ENCODE results near the gene RELCH.
A peak's percentile ranks its signal among the peaks of the same experiment; 100 is the strongest.

The RELCH gene

GRCh38 chr18:62287781-62288664 lies 101.0 kb downstream of the RELCH start:
- Histone ChIP-seq H3K36me3 (ENCODE audit: control insufficient read depth, insufficient read depth, low read length) (peaks cover 44% of the 10 kb centered on the region), H3K4me1 (ENCODE audit: control insufficient read depth, insufficient read depth, low read length) (no peaks in the 10 kb centered on the region), H3K27me3 (ENCODE audit: control insufficient read depth, insufficient read depth, low read length) (no peaks in the 10 kb centered on the region), H3K27ac (ENCODE audit: low read depth, low read length) (no peak overlapping the region), H3K4me3 (ENCODE audit: low read depth, low read length) (no peak overlapping the region), H3K9ac (ENCODE audit: low read depth, low read length) (no peak overlapping the region), H3K9me3 (ENCODE audit: control insufficient read depth, insufficient read depth, low read length) (no peaks in the 10 kb centered on the region)

- Histone ChIP-seq H3K9ac (ENCODE audit: low read depth, low read length) (no peak overlapping the region), H3K27ac (ENCODE audit: low read depth, low read length) (no peak overlapping the region), H3K9me3 (ENCODE audit: control insufficient read depth, insufficient read depth, low read length) (no peaks in the 10 kb centered on the region), H3K4me3 (ENCODE audit: low read depth, low read length) (no peak overlapping the region), H3K36me3 (ENCODE audit: control insufficient read depth, insufficient read depth, low read length) (peaks cover 43% of the 10 kb centered on the region), H3K27me3 (ENCODE audit: control insufficient read depth, insufficient read depth, low read length) (no peaks in the 10 kb centered on the region), H3K4me1 (ENCODE audit: control insufficient read depth, insufficient read depth, low read length) (no peaks in the 10 kb centered on the region)
These were observed 101.6 kb downstream of the RELCH start for GRCh38 chr18:62288665-62289008.

GRCh38 chr18:62289047-62289446 lies 102.0 kb downstream of the RELCH start:
- no peak overlapping the region for H3K27ac ChIP-seq (ENCODE audit: low read depth, low read length)

GRCh38 chr18:62294073-62294472 lies 107.0 kb downstream of the RELCH start:
- Histone ChIP-seq H3K4me1 (ENCODE audit: control insufficient read depth, insufficient read depth, low read length) (no peaks in the 10 kb centered on the region), H3K27me3 (ENCODE audit: control insufficient read depth, insufficient read depth, low read length) (no peaks in the 10 kb centered on the region), H3K36me3 (ENCODE audit: control insufficient read depth, insufficient read depth, low read length) (peaks cover 30% of the 10 kb centered on the region), H3K9ac (ENCODE audit: low read depth, low read length) (no peak overlapping the region), H3K27ac (ENCODE audit: low read depth, low read length) (no peak overlapping the region), H3K9me3 (ENCODE audit: control insufficient read depth, insufficient read depth, low read length) (no peaks in the 10 kb centered on the region), H3K4me3 (ENCODE audit: low read depth, low read length) (no peak overlapping the region)

More at GRCh38 chr18:62289047-62289446, 102.0 kb downstream of the RELCH start:
- H3K4me3 ChIP-seq (ENCODE audit: low read depth, low read length) = no peak overlapping the region
- no peaks in the 10 kb centered on the region for H3K4me1 ChIP-seq (ENCODE audit: control insufficient read depth, insufficient read depth, low read length)
- peaks cover 42% of the 10 kb centered on the region for H3K36me3 ChIP-seq (ENCODE audit: control insufficient read depth, insufficient read depth, low read length)
- no peaks in the 10 kb centered on the region for H3K27me3 ChIP-seq (ENCODE audit: control insufficient read depth, insufficient read depth, low read length)
- no peak overlapping the region for H3K9ac ChIP-seq (ENCODE audit: low read depth, low read length)
- no peaks in the 10 kb centered on the region for H3K9me3 ChIP-seq (ENCODE audit: control insufficient read depth, insufficient read depth, low read length)

- H3K9ac ChIP-seq (ENCODE audit: low read depth, low read length) = no peak overlapping the region
These were observed 113.4 kb downstream of the RELCH start for GRCh38 chr18:62300359-62300963.

GRCh38 chr18:62301322-62301721 lies 114.3 kb downstream of the RELCH start:
- Histone ChIP-seq H3K9me3 (ENCODE audit: control insufficient read depth, insufficient read depth, low read length) (no peaks in the 10 kb centered on the region), H3K36me3 (ENCODE audit: control insufficient read depth, insufficient read depth, low read length) (peaks cover 48% of the 10 kb centered on the region), H3K27ac (ENCODE audit: low read depth, low read length) (no peak overlapping the region), H3K27me3 (ENCODE audit: control insufficient read depth, insufficient read depth, low read length) (no peaks in the 10 kb centered on the region), H3K4me3 (ENCODE audit: low read depth, low read length) (no peak overlapping the region), H3K4me1 (ENCODE audit: control insufficient read depth, insufficient read depth, low read length) (peaks cover 5% of the 10 kb centered on the region; the same call in 1 of the 2 replicates), H3K9ac (ENCODE audit: low read depth, low read length) (no peak overlapping the region)

More at GRCh38 chr18:62300359-62300963, 113.4 kb downstream of the RELCH start:
- peaks cover 47% of the 10 kb centered on the region for H3K36me3 ChIP-seq (ENCODE audit: control insufficient read depth, insufficient read depth, low read length)
- no peaks in the 10 kb centered on the region for H3K4me1 ChIP-seq (ENCODE audit: control insufficient read depth, insufficient read depth, low read length)
- no peak overlapping the region for H3K4me3 ChIP-seq (ENCODE audit: low read depth, low read length)
- H3K27ac ChIP-seq (ENCODE audit: low read depth, low read length) = no peak overlapping the region
- no peaks in the 10 kb centered on the region for H3K27me3 ChIP-seq (ENCODE audit: control insufficient read depth, insufficient read depth, low read length)
- no peaks in the 10 kb centered on the region for H3K9me3 ChIP-seq (ENCODE audit: control insufficient read depth, insufficient read depth, low read length)

GRCh38 chr18:62312851-62313250 lies 125.8 kb downstream of the RELCH start:
- H3K36me3 ChIP-seq (ENCODE audit: control insufficient read depth, insufficient read depth, low read length) = peaks cover 14% of the 10 kb centered on the region

GRCh38 chr18:62318228-62319180 lies 131.4 kb downstream of the RELCH start:
- H3K27ac ChIP-seq (ENCODE audit: low read depth, low read length) = no peak overlapping the region
- H3K36me3 ChIP-seq (ENCODE audit: control insufficient read depth, insufficient read depth, low read length) = no peaks in the 10 kb centered on the region
- H3K9me3 ChIP-seq (ENCODE audit: control insufficient read depth, insufficient read depth, low read length) = no peaks in the 10 kb centered on the region
- peaks cover 22% of the 10 kb centered on the region for H3K4me1 ChIP-seq (ENCODE audit: control insufficient read depth, insufficient read depth, low read length)
- H3K9ac ChIP-seq (ENCODE audit: low read depth, low read length) = no peak overlapping the region
- peaks cover 22% of the 10 kb centered on the region for H3K27me3 ChIP-seq (ENCODE audit: control insufficient read depth, insufficient read depth, low read length)
- H3K4me3 ChIP-seq (ENCODE audit: low read depth, low read length) = no peak overlapping the region

More at GRCh38 chr18:62312851-62313250, 125.8 kb downstream of the RELCH start:
- Histone ChIP-seq H3K9me3 (ENCODE audit: control insufficient read depth, insufficient read depth, low read length) (no peaks in the 10 kb centered on the region), H3K9ac (ENCODE audit: low read depth, low read length) (no peak overlapping the region), H3K4me3 (ENCODE audit: low read depth, low read length) (no peak overlapping the region), H3K4me1 (ENCODE audit: control insufficient read depth, insufficient read depth, low read length) (no peaks in the 10 kb centered on the region), H3K27me3 (ENCODE audit: control insufficient read depth, insufficient read depth, low read length) (no peaks in the 10 kb centered on the region), H3K27ac (ENCODE audit: low read depth, low read length) (no peak overlapping the region)

- Histone ChIP-seq H3K9me3 (ENCODE audit: control insufficient read depth, insufficient read depth, low read length) (no peaks in the 10 kb centered on the region), H3K9ac (ENCODE audit: low read depth, low read length) (no peak overlapping the region), H3K27me3 (ENCODE audit: control insufficient read depth, insufficient read depth, low read length) (peaks cover 41% of the 10 kb centered on the region), H3K27ac (ENCODE audit: low read depth, low read length) (no peak overlapping the region), H3K36me3 (ENCODE audit: control insufficient read depth, insufficient read depth, low read length) (no peaks in the 10 kb centered on the region), H3K4me3 (ENCODE audit: low read depth, low read length) (no peak overlapping the region), H3K4me1 (ENCODE audit: control insufficient read depth, insufficient read depth, low read length) (peaks cover 36% of the 10 kb centered on the region)
These were observed 134.1 kb downstream of the RELCH start for GRCh38 chr18:62321201-62321600.

GRCh38 chr18:62323483-62324180 lies 136.6 kb downstream of the RELCH start:
- Histone ChIP-seq H3K27me3 (ENCODE audit: control insufficient read depth, insufficient read depth, low read length) (peaks cover 60% of the 10 kb centered on the region), H3K4me1 (ENCODE audit: control insufficient read depth, insufficient read depth, low read length) (peaks cover 48% of the 10 kb centered on the region), H3K4me3 (ENCODE audit: low read depth, low read length) (peak overlapping the region; percentile 61), H3K9ac (ENCODE audit: low read depth, low read length) (no peak overlapping the region), H3K27ac (ENCODE audit: low read depth, low read length) (peak overlapping the region; percentile 75), H3K9me3 (ENCODE audit: control insufficient read depth, insufficient read depth, low read length) (no peaks in the 10 kb centered on the region), H3K36me3 (ENCODE audit: control insufficient read depth, insufficient read depth, low read length) (no peaks in the 10 kb centered on the region)

Data from HUES48 (cell line).